LNCAP (cell line): ENCODE data around the gene GRPR.

Experiments used
- CTCF ChIP-seq: fragments of 450-650 bp; IDR thresholded peaks from 2 replicates; pipeline ENCODE4 v1.5.1; 2017; ENCODE audit warnings: mild to moderate bottlenecking

GRPR gene

GRCh38 chrX:16187024-16187760 lies 63.8 kb downstream of the GRPR start:
- TF ChIP-seq CTCF = no peak

GRCh38 chrX:16188687-16189086 lies 65.3 kb downstream of the GRPR start:
- no peak for TF ChIP-seq CTCF

GRCh38 chrX:16191605-16192004 lies 68.2 kb downstream of the GRPR start:
- TF ChIP-seq CTCF = no peak

GRCh38 chrX:16196829-16197228 lies 73.5 kb downstream of the GRPR start:
- TF ChIP-seq CTCF = no peak

GRCh38 chrX:16199343-16199742 lies 76.0 kb downstream of the GRPR start:
- TF ChIP-seq CTCF = no peak

GRCh38 chrX:16202943-16203342 lies 79.6 kb downstream of the GRPR start:
- TF ChIP-seq CTCF = no peak
